Stimulated activated CD4-positive, alpha-beta T cell treated with anti-CD3 and anti-CD28 coated beads, Interleukin-4, amount 100 ng/mL, for 4 hours (primary cell): ENCODE measurements around the gene RETREG2.

Experiments
- DNase-seq, 2 experiments: peaks; one replicate each; pipeline ENCODE4 v3.0.0-alpha.2; 2020

Gene RETREG2

GRCh38 chr2:219177552-219178376 is at the start of gene RETREG2:
Gene RETREG2, plus strand, starts transcription at chr2:219178275. Its CDS starts 78 bp downstream, at chr2:219178353.
- peak; percentile 75 for DNase-seq

- no peak for DNase-seq
Observed at GRCh38 chr2:219128396-219128795, 49.7 kb upstream of the RETREG2 start.

- no peak for DNase-seq
Observed at GRCh38 chr2:219129589-219129988, 48.5 kb upstream of the RETREG2 start.

- no peak for DNase-seq
Observed at GRCh38 chr2:219131327-219131726, 46.7 kb upstream of the RETREG2 start.

- no peak for DNase-seq
Observed at GRCh38 chr2:219131744-219132143, 46.3 kb upstream of the RETREG2 start.

GRCh38 chr2:219133976-219134375 is 44.1 kb upstream of the RETREG2 start:
- DNase-seq: no peak

- no peak for DNase-seq
Observed at GRCh38 chr2:219140722-219141121, 37.4 kb upstream of the RETREG2 start.

- DNase-seq: no peak
Observed at GRCh38 chr2:219142329-219142728, 35.7 kb upstream of the RETREG2 start.

- DNase-seq: no peak
Observed at GRCh38 chr2:219149667-219150066, 28.4 kb upstream of the RETREG2 start.

- DNase-seq: no peak
Observed at GRCh38 chr2:219155054-219155644, 22.9 kb upstream of the RETREG2 start.

GRCh38 chr2:219157396-219157795 is 20.7 kb upstream of the RETREG2 start:
- no peak for DNase-seq

GRCh38 chr2:219158025-219158424 is 20.1 kb upstream of the RETREG2 start:
- DNase-seq: no peak

- no peak for DNase-seq
Observed at GRCh38 chr2:219158586-219158985, 19.5 kb upstream of the RETREG2 start.

GRCh38 chr2:219159771-219160185 is 18.3 kb upstream of the RETREG2 start:
- DNase-seq: no peak

GRCh38 chr2:219160186-219161017 is 17.7 kb upstream of the RETREG2 start, which contains the start of gene NHEJ1:
Gene NHEJ1, minus strand, starts transcription at chr2:219160815. Its CDS starts 2,453 bp downstream, at chr2:219158362.
- peak; percentile 92 to 95 for DNase-seq

GRCh38 chr2:219161097-219161496 is 17.0 kb upstream of the RETREG2 start:
- DNase-seq: no peak

GRCh38 chr2:219163156-219163555 is 14.9 kb upstream of the RETREG2 start:
- DNase-seq: no peak

- no peak for DNase-seq
Observed at GRCh38 chr2:219165058-219165911, 12.8 kb upstream of the RETREG2 start.

- no peak for DNase-seq
Observed at GRCh38 chr2:219167997-219168396, 10.1 kb upstream of the RETREG2 start.

- no peak for DNase-seq
Observed at GRCh38 chr2:219168526-219168925, 9.5 kb upstream of the RETREG2 start.

- no peak for DNase-seq
Observed at GRCh38 chr2:219168932-219169331, 9.1 kb upstream of the RETREG2 start.

GRCh38 chr2:219169930-219170654 is 8.0 kb upstream of the RETREG2 start, which contains the start of gene SLC23A3:
Gene SLC23A3, minus strand, starts transcription at chr2:219170029. Its CDS starts 45 bp downstream, at chr2:219169984.
- no peak for DNase-seq
